ENCODE data around the gene SLC7A6.

The SLC7A6 gene

DNA sequence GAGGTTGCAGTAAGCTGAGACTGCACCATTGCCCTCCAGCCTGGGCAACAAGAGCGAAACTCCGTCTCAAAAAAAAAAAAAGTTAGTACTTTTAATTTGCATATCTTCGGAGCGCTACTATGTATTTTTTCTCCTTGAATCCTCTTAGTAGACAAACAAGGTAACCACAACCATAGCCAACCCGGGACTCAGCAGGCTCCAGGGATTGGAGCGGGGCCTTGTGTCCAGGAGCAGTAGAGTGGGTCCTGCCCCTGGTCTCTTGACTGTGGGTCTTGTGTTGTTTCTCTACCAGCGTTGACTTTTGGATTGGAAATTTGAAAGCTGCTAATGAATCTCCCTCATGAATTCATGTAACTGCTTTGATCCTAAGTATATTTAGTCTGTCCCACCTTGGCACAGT lies 78.8 kb downstream of the SLC7A6 start:
- Mint-ChIP-seq H3K36me3 (ENCODE audit: low read depth) (peaks cover 65% of the 10 kb centered on the region), H3K27me3 (ENCODE audit: low read depth) (no peaks in the 10 kb centered on the region), H3K4me3 (no peak overlapping the region), H3K9me3 (no peaks in the 10 kb centered on the region), H3K4me1 (ENCODE audit: low read depth) (peaks cover 13% of the 10 kb centered on the region), H3K27ac (no peak overlapping the region)

- H3K4me3 Mint-ChIP-seq, result no peak overlapping the region
- H3K9me3 Mint-ChIP-seq, result no peaks in the 10 kb centered on the region
- peaks cover 68% of the 10 kb centered on the region for H3K36me3 Mint-ChIP-seq (ENCODE audit: low read depth)
- peaks cover 14% of the 10 kb centered on the region for H3K4me1 Mint-ChIP-seq (ENCODE audit: low read depth)
- H3K27ac Mint-ChIP-seq, result no peak overlapping the region
- H3K27me3 Mint-ChIP-seq (ENCODE audit: low read depth), result no peaks in the 10 kb centered on the region
Measured at GRCh38 chr16:68344252-68344651, 79.9 kb downstream of the SLC7A6 start.

- H3K27me3 Mint-ChIP-seq (ENCODE audit: low read depth), result no peaks in the 10 kb centered on the region
- no peak overlapping the region for H3K27ac Mint-ChIP-seq
- no peak overlapping the region for H3K4me3 Mint-ChIP-seq
- peaks cover 63% of the 10 kb centered on the region for H3K36me3 Mint-ChIP-seq (ENCODE audit: low read depth)
- H3K9me3 Mint-ChIP-seq, result no peaks in the 10 kb centered on the region
- H3K4me1 Mint-ChIP-seq (ENCODE audit: low read depth), result peaks cover 16% of the 10 kb centered on the region
Measured at GRCh38 chr16:68345351-68345810, 81.1 kb downstream of the SLC7A6 start.

DNA sequence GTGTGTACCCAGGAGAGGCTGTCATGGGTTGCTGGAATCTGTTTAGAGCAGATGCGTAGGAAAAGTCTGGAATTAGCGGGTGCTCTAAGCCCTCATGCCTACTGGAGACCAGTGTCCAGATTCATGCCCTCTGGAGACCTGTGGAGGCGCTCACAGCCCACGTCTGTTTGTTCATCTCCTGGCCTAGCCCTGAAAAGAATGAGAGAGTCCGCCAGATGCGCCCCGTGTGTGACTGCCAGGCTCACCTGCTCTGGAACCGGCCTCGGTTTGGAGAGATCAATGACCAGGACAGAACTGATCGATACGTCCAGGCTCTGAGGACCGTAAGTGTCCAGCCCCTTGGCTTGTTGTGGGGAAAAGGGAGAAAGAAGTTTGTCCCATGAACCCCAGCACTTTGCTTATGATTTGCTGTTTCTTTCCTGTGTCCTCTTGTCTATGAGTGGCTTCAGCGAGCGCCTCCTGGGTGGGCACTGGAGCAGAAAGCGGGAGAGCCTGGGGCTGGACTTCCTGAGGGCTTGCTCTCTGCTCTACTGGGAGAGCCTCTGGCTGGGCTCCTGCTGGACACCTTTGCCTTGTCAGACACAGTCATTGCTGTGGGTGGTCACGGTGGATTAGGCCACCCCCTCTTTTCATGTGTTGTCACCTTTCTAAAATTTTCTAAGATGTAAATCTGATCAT lies 81.8 kb downstream of the SLC7A6 start:
- Mint-ChIP-seq H3K4me3 (no peak overlapping the region), H3K36me3 (ENCODE audit: low read depth) (peaks cover 60% of the 10 kb centered on the region), H3K4me1 (ENCODE audit: low read depth) (peaks cover 12% of the 10 kb centered on the region), H3K27me3 (ENCODE audit: low read depth) (no peaks in the 10 kb centered on the region), H3K27ac (no peak overlapping the region), H3K9me3 (no peaks in the 10 kb centered on the region)

DNA sequence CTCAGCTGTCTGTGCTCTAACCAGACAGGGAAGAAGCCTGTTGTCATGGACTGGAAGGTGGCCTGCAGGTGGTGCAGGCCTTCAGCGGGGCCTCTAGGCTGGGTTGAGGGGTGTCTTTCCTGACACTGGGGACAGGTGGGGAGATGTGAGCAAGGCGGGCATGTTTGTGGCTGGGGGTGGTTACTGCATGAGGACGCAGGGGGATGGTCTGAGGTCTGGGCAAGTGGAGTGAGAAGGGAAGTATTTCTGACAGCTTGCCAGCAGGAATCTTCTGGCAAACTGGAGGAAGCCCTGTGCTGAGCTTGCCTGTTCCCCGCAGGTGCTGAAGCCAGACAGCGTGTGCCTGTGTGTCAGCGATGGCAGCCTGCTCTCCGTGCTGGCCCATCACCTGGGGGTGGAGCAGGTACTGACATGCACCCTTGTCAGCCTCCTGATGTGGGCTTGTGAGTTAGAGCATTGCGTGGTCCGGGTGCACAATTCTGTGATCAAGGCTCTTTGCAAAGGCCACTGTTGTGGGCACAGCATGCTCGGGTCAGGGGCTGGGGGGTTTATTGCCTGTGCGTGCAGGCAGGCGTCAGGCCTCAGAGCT lies 82.7 kb downstream of the SLC7A6 start:
- H3K9me3 Mint-ChIP-seq, result no peaks in the 10 kb centered on the region

GRCh38 chr16:68347605-68348004 lies 83.3 kb downstream of the SLC7A6 start:
- Mint-ChIP-seq H3K36me3 (ENCODE audit: low read depth) (peaks cover 57% of the 10 kb centered on the region), H3K9me3 (no peaks in the 10 kb centered on the region), H3K27ac (no peak overlapping the region), H3K4me3 (no peak overlapping the region), H3K4me1 (ENCODE audit: low read depth) (peaks cover 12% of the 10 kb centered on the region), H3K27me3 (ENCODE audit: low read depth) (no peaks in the 10 kb centered on the region)

More for the DNA sequence above, 82.7 kb downstream of the SLC7A6 start:
- H3K27ac Mint-ChIP-seq, result peak overlapping the region; percentile 65
- peaks cover 12% of the 10 kb centered on the region for H3K4me1 Mint-ChIP-seq (ENCODE audit: low read depth)
- no peak overlapping the region for H3K4me3 Mint-ChIP-seq
- no peaks in the 10 kb centered on the region for H3K27me3 Mint-ChIP-seq (ENCODE audit: low read depth)
- H3K36me3 Mint-ChIP-seq (ENCODE audit: low read depth), result peaks cover 61% of the 10 kb centered on the region

GRCh38 chr16:68348639-68349445 lies 84.5 kb downstream of the SLC7A6 start:
- H3K36me3 Mint-ChIP-seq (ENCODE audit: low read depth), result peaks cover 59% of the 10 kb centered on the region
- H3K9me3 Mint-ChIP-seq, result no peaks in the 10 kb centered on the region
- no peaks in the 10 kb centered on the region for H3K27me3 Mint-ChIP-seq (ENCODE audit: low read depth)
- peaks cover 12% of the 10 kb centered on the region for H3K4me1 Mint-ChIP-seq (ENCODE audit: low read depth)
- no peak overlapping the region for H3K27ac Mint-ChIP-seq
- H3K4me3 Mint-ChIP-seq, result no peak overlapping the region

DNA sequence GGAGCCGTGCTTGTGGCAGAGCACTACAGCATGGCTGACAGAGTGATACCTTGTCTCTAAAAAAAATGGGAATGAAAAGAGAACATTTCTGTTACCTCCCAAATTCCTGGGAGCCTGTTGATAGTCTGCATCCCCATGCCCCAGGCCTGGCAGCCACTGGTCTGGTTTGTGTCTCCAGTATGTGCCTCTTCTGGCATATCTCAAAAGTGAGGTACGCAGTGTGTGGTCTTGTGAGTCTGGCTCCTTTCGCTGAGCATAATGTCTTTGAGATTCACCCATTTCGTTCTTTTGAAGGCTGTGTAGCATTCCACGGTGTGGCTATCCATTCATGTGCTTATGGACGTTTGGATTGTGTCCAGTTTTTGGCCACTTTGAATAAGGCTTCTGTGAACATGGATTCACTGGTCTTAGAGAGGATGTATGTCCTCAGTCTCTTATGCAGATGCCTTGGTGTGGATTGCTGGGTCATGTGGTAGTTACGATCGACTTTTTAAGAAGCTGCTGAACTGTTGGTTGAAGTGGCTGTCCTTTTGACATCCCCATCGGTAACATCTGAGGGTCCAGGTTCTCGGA lies 85.6 kb downstream of the SLC7A6 start:
- Mint-ChIP-seq H3K27ac (no peak overlapping the region), H3K36me3 (ENCODE audit: low read depth) (peaks cover 60% of the 10 kb centered on the region), H3K4me3 (no peak overlapping the region), H3K4me1 (ENCODE audit: low read depth) (peaks cover 14% of the 10 kb centered on the region), H3K27me3 (ENCODE audit: low read depth) (no peaks in the 10 kb centered on the region), H3K9me3 (no peaks in the 10 kb centered on the region)

DNA sequence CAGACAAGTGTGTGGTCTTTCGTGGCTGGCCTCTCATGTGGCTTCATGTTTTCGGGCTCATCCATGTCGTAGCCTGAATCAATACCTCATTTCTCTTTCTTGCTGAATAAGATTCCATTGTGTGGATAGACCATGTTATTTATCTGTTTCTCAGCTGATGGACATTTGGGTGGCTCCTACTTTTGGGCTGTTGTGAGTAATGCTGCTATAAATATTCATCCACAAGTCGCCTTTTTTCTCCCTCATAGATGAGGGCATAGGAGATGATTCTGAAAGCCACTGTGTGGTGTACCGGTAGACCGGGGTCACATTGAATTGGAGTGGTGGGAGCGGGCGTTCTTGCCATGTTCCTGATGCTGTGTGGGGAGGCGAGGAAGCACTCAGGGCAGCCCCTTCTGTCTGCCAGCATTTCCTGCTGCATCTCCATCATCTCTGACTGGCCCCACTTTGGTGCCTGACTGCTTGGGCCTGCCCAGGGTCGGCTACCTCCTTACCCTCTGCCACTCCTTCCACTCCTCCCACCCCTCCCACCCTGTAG lies 86.6 kb downstream of the SLC7A6 start:
- peaks cover 21% of the 10 kb centered on the region for H3K4me1 Mint-ChIP-seq (ENCODE audit: low read depth)
- H3K27me3 Mint-ChIP-seq (ENCODE audit: low read depth), result no peaks in the 10 kb centered on the region
- H3K27ac Mint-ChIP-seq, result no peak overlapping the region
- peaks cover 58% of the 10 kb centered on the region for H3K36me3 Mint-ChIP-seq (ENCODE audit: low read depth)
- H3K4me3 Mint-ChIP-seq, result no peak overlapping the region
- no peaks in the 10 kb centered on the region for H3K9me3 Mint-ChIP-seq
